ENCODE measurements around the gene CEP112.
"Not testable (repeated sequence)": the region's sequence is repeated elsewhere in the genome, so short reads cannot be mapped to it uniquely, and the experiment has no call there.

Gene CEP112

GRCh38 chr17:65886315-65887245, 305.4 kb downstream of the CEP112 start:
- no peak for DNase-seq (ENCODE audit: low spot score)

GRCh38 chr17:65885541-65886312, 306.2 kb downstream of the CEP112 start:
- no peak for DNase-seq (ENCODE audit: low spot score)

GRCh38 chr17:65876985-65877384, 314.9 kb downstream of the CEP112 start:
- DNase-seq (ENCODE audit: low spot score), result no peak

- DNase-seq (ENCODE audit: low spot score), result no peak
Observed at GRCh38 chr17:65868881-65869280, 323.1 kb downstream of the CEP112 start.

GRCh38 chr17:65867014-65867413, 324.9 kb downstream of the CEP112 start:
- no peak for DNase-seq (ENCODE audit: low spot score)

GRCh38 chr17:65865715-65866425, 326.1 kb downstream of the CEP112 start:
- no peak for DNase-seq (ENCODE audit: low spot score)

GRCh38 chr17:65864394-65864793, 327.5 kb downstream of the CEP112 start:
- DNase-seq (ENCODE audit: low spot score), result no peak

GRCh38 chr17:65857718-65858117, 334.2 kb downstream of the CEP112 start:
- DNase-seq (ENCODE audit: low spot score), result no peak

- DNase-seq (ENCODE audit: low spot score), result no peak
Observed at GRCh38 chr17:65856865-65857264, 335.1 kb downstream of the CEP112 start.

- no peak for DNase-seq (ENCODE audit: low spot score)
Observed at GRCh38 chr17:65855675-65856074, 336.3 kb downstream of the CEP112 start.

- DNase-seq (ENCODE audit: low spot score), result no peak
Observed at GRCh38 chr17:65855245-65855644, 336.7 kb downstream of the CEP112 start.

GRCh38 chr17:65853816-65854215, 338.1 kb downstream of the CEP112 start:
- no peak for DNase-seq (ENCODE audit: low spot score)

- DNase-seq (ENCODE audit: low spot score), result no peak
Observed at GRCh38 chr17:65852911-65853310, 339.0 kb downstream of the CEP112 start.

- no peak for DNase-seq (ENCODE audit: low spot score)
Observed at GRCh38 chr17:65851965-65852736, 339.8 kb downstream of the CEP112 start.

GRCh38 chr17:65850486-65850885, 341.4 kb downstream of the CEP112 start:
- no peak for DNase-seq (ENCODE audit: low spot score)

GRCh38 chr17:65848751-65849150, 343.2 kb downstream of the CEP112 start:
- no peak for DNase-seq (ENCODE audit: low spot score)

GRCh38 chr17:65841089-65841488, 350.8 kb downstream of the CEP112 start:
- no peak for DNase-seq (ENCODE audit: low spot score)

- not testable (repeated sequence) for DNase-seq (ENCODE audit: low spot score)
Observed at GRCh38 chr17:65837232-65837631, 354.7 kb downstream of the CEP112 start.

- no peak for DNase-seq (ENCODE audit: low spot score)
Observed at GRCh38 chr17:65833214-65833613, 358.7 kb downstream of the CEP112 start.

GRCh38 chr17:65830356-65830755, 361.6 kb downstream of the CEP112 start:
- no peak for DNase-seq (ENCODE audit: low spot score)

GRCh38 chr17:65826577-65826976, 365.4 kb downstream of the CEP112 start:
- DNase-seq (ENCODE audit: low spot score), result not testable (repeated sequence)

GRCh38 chr17:65824901-65825300, 367.0 kb downstream of the CEP112 start:
- no peak for DNase-seq (ENCODE audit: low spot score)
